Measurements from ENCODE around the gene SPON2. TPM values are rescaled to one million over a fixed set of nuclear protein-coding genes. Genes with fewer than 3 reads are reported as not detected.
A peak's percentile ranks its signal among the peaks of the same experiment; 100 is the strongest.

SPON2 gene
- total RNA-seq, 1 experiment from 2014 or later = 2.3 TPM

GRCh38 chr4:1208970-1209704 lies 36.8 kb upstream of the SPON2 start:
- no peak overlapping the region for H3K9ac ChIP-seq (ENCODE audit: extremely low read depth, insufficient read length, low read length)

More at GRCh38 chr4:1208970-1209704, 36.8 kb upstream of the SPON2 start:
- Mint-ChIP-seq H3K9me3 (no peaks in the 10 kb centered on the region), H3K27me3 (ENCODE audit: low read depth) (no peaks in the 10 kb centered on the region; the same call in 1 of the 2 replicates), H3K27ac (peak overlapping the region in 1 of 3 experiments; percentile 62; a peak in 2 of 7 replicates), H3K36me3 (ENCODE audit: insufficient read depth in 1 of 3, low read depth in 3 of 3) (peaks cover 2 to 15% (median 14%) of the 10 kb centered on the region in 3 experiments; a peak in 6 of 7 replicates), H3K4me1 (no peaks in the 10 kb centered on the region), H3K4me3 (no peak overlapping the region)
- H2BK20ac ChIP-seq (ENCODE audit: low read depth, low read length, poor library complexity, severe bottlenecking) = no peak overlapping the region
- no peak overlapping the region for H3K18ac ChIP-seq (ENCODE audit: insufficient read length, low read depth, low read length)
- no peak for TF ChIP-seq CTCF (conservative IDR thresholded peaks at IDR 0.05)
- H2BK12ac ChIP-seq (ENCODE audit: insufficient read length, low read depth, low read length) = no peak overlapping the region
- no peak overlapping the region for H3T11ph ChIP-seq (ENCODE audit: low read length)
- H3K56ac ChIP-seq (ENCODE audit: insufficient read length, low read depth, low read length) = no peak overlapping the region
- H3K14ac ChIP-seq (ENCODE audit: insufficient read depth, low read length) = no peak overlapping the region; the same call in 1 of the 2 replicates
- no peaks in the 10 kb centered on the region for H3K27me3 ChIP-seq (ENCODE audit: insufficient read depth, low read length)
- no peaks in the 10 kb centered on the region for H3K9me3 ChIP-seq (ENCODE audit: control insufficient read depth, low read depth, low read length)
- WGBS (ENCODE audit: extremely low coverage, insufficient read length, low lambda C conversion rate) = no CpG with 5 or more reads among the region's 31 CpGs
- no peak overlapping the region for H2AK5ac ChIP-seq (ENCODE audit: insufficient read length, low read length)
- no peak overlapping the region for H3K4ac ChIP-seq (ENCODE audit: low read depth, low read length)
- no peak overlapping the region; the same call in 1 of the 2 replicates for H2BK15ac ChIP-seq (ENCODE audit: low read depth, low read length)
- no peak overlapping the region for H3K27ac ChIP-seq (ENCODE audit: insufficient read length, low read depth, low read length)
- no peak overlapping the region for H3K4me2 ChIP-seq (ENCODE audit: insufficient read depth, insufficient read length, low read length)
- no peak overlapping the region for H2BK5ac ChIP-seq (ENCODE audit: insufficient read length, low read length)
- no peak overlapping the region for H2BK120ac ChIP-seq (ENCODE audit: low read depth, low read length, poor library complexity, severe bottlenecking)
- H3K79me2 ChIP-seq (ENCODE audit: insufficient read depth, low read length) = no peaks in the 10 kb centered on the region
- H3K79me1 ChIP-seq (ENCODE audit: insufficient read depth, low read depth, low read length, poor library complexity, severe bottlenecking) = no peaks in the 10 kb centered on the region
- DNase-seq = no peak
- H2AFZ ChIP-seq (ENCODE audit: low read length) = no peak overlapping the region
- H3K4me1 ChIP-seq (ENCODE audit: insufficient read depth, low read length) = no peaks in the 10 kb centered on the region
- H4K5ac ChIP-seq (ENCODE audit: insufficient read length, low read depth, low read length) = no peak overlapping the region
- H3K23me2 ChIP-seq (ENCODE audit: insufficient read length, low read depth, low read length, poor library complexity, severe bottlenecking) = peaks cover 3% of the 10 kb centered on the region
- no peak overlapping the region for H4K8ac ChIP-seq (replicated peaks; ENCODE audit: insufficient read length, low read depth, low read length)
- no peak overlapping the region for H3K23ac ChIP-seq (ENCODE audit: insufficient read length, low read depth, low read length)
- H4K20me1 ChIP-seq (ENCODE audit: control insufficient read depth, insufficient read depth, insufficient read length) = no peaks in the 10 kb centered on the region
- no peak overlapping the region for H4K91ac ChIP-seq (ENCODE audit: insufficient read length, low read depth, low read length)

All from H9 (cell line).